LNCaP clone FGC (cell line): ENCODE measurements around the gene CYTH2.

Source experiments
- DNase-seq: peaks from one replicate; pipeline ENCODE4 v3.0.0-alpha.2; 2011; ENCODE audit warnings: low read depth
- H3K4me3 ChIP-seq: 2 replicates; pipeline ENCODE4 v1.5.1; 2011; ENCODE audit warnings: mild to moderate bottlenecking, low read depth, low read length, control low read depth
- CTCF ChIP-seq: IDR thresholded peaks from 2 replicates; pipeline ENCODE4 v1.5.1; 2012; ENCODE audit warnings: mild to moderate bottlenecking; ENCODE audit not compliant: control insufficient read depth, insufficient read depth; ENCODE audit errors: extremely low read depth

The CYTH2 gene

GRCh38 chr19:48445256-48445605 lies 23.9 kb upstream of the CYTH2 start:
- peak; percentile 71 for DNase-seq

DNA sequence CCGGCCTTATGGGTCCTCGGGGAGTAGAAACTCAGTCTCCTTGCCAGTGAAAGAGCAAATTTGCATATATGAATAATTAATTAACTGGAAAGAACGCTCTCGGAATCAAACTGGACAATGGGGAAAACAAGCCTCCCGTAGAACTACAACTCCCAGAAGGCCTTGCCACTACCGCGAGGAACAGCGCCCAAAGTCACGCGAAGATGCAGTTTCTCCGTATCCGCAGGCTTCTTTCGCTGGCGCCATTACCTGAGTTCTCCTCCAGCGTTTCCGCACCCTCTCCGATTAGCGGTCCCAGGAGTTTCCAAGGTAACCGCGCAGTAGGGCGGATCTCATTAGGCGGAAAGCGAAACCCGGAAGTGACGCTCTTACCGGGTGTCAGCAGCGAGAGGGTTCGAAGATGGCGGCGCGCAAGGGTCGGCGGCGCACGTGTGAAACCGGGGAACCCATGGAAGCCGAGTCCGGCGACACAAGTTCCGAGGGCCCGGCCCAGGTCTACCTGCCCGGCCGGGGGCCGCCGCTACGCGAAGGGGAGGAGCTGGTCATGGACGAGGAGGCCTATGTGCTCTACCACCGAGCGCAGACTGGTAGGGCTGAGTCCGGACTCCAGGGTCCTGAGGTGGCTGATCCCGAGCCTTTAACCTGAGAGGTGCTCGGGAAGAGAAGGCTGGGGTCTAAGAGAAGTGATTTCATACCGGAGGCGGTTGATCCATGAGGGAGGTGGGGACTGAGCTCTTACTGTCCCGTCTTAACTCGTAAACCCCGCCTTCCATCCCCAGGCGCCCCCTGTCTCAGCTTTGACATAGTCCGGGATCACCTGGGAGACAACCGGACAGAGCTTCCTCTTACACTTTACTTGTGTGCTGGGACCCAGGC lies 23.3 kb upstream of the CYTH2 start, which contains the start of gene GRWD1:
Gene GRWD1, plus strand, starts transcription at position 378 of the 876 bp plus-strand sequence. Its CDS starts 23 bp downstream, at position 401.
- peak; percentile 22; the same call in 1 of the 2 replicates for TF ChIP-seq CTCF
- peak within 1 kb of the TSS; percentile 90 for H3K4me3 ChIP-seq
- DNase-seq: peak; percentile 78

More at GRCh38 chr19:48445256-48445605, 23.9 kb upstream of the CYTH2 start:
- H3K4me3 ChIP-seq: peak overlapping the region; percentile 90
- peak; percentile 37; the same call in 1 of the 2 replicates for TF ChIP-seq CTCF

- H3K4me3 ChIP-seq: peak overlapping the region; percentile 90
- no peak for DNase-seq
- TF ChIP-seq CTCF: no peak
These were observed 22.6 kb upstream of the CYTH2 start for GRCh38 chr19:48446579-48446978.

DNA sequence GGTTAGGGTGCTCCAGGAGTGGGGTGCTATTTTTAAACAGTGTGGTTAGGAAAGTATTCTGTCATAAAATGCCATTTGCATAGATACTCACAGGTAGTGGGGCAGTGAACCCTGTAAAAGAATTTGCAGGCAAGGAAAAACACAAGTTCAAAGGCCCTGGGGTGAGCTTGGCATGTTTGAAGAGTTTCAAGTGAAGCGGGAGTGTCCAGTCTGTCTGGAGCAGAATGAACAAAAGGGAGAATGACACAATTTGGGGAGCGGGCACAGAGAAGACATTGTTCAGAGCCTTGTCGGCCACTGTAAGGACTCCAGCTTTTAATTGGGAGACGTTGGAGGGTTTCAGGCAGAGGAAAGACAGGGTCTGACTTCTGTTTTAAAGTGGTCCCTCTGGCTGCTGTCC lies 20.6 kb upstream of the CYTH2 start:
- DNase-seq: no peak
- no peak for TF ChIP-seq CTCF
- H3K4me3 ChIP-seq: no peak overlapping the region

GRCh38 chr19:48450441-48450840 lies 18.7 kb upstream of the CYTH2 start:
- no peak overlapping the region for H3K4me3 ChIP-seq
- no peak for DNase-seq
- TF ChIP-seq CTCF: no peak

DNA sequence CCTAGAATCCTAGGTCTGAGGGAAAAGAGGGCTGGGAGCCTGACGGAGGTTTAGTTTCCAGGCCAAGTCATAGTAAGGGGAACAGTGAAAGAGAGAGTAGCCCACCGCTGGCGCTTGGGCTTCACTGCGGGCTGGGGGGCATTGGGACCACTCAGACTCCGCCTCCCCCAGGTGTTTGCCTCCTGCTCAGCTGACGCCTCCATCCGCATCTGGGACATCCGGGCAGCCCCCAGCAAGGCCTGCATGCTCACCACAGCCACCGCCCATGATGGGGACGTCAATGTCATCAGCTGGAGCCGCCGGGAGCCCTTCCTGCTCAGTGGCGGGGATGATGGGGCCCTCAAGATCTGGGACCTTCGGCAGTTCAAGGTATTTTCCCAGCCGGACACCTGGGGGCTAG lies 18.3 kb upstream of the CYTH2 start:
- no peak for TF ChIP-seq CTCF
- DNase-seq: no peak

More for the DNA sequence above, 18.3 kb upstream of the CYTH2 start:
- no peak overlapping the region for H3K4me3 ChIP-seq
